BJ (cell line): ENCODE results near the gene PRDM16. TPM values are rescaled to one million over a fixed set of nuclear protein-coding genes. Genes with fewer than 3 reads are reported as not detected.

Experiments used
- CTCF ChIA-PET: fragments of 350-600 bp; formaldehyde crosslinking; extraction: SDS; loops from one replicate; lab custom pipeline; 2021; ENCODE audit warnings: antibody characterized with exemption, inconsistent platforms; lab: Yijun Ruan, JAX
- POLR2A ChIA-PET: fragments of 300-600 bp; sonication (Branson Sonifier 250); formaldehyde crosslinking; extraction: SDS; loops from one replicate; lab custom pipeline; 2021; ENCODE audit warnings: antibody characterized with exemption; lab: Charles Lee
- DNase-seq: peaks from one replicate; pipeline ENCODE4 v3.0.0-alpha.2; 2011; ENCODE audit warnings: low read depth
- H3K27me3 ChIP-seq: 2 replicates; pipeline ENCODE4 v1.6.0; 2011; ENCODE audit warnings: low read length; ENCODE audit not compliant: control insufficient read depth, insufficient read depth
- H3K36me3 ChIP-seq: 2 replicates; pipeline ENCODE4 v1.5.1; 2011; ENCODE audit warnings: low read length; ENCODE audit not compliant: control insufficient read depth, insufficient read depth
- H3K4me3 ChIP-seq: 2 replicates; pipeline ENCODE4 v1.5.1; 2011; ENCODE audit warnings: low read depth, mild to moderate bottlenecking, control low read depth, low read length
- polyA plus RNA-seq: library from polyadenylated mRNA; depleted of rRNA; stranded (reverse); fragments of >200 nt; gene quantifications from 2 replicates; pipeline ENCODE4 v1.2.3, GENCODE V29; 2011
- TF ChIP-seq, protein P1 (sequence below): IDR thresholded peaks from 2 replicates; pipeline ENCODE4 v1.5.1; 2011; ENCODE audit warnings: low read depth, mild to moderate bottlenecking, control low read depth, inconsistent platforms, low read length, moderate library complexity; ENCODE audit not compliant: insufficient read depth

PRDM16 gene
- polyA plus RNA-seq, 1 experiment = 0.02 TPM

DNA sequence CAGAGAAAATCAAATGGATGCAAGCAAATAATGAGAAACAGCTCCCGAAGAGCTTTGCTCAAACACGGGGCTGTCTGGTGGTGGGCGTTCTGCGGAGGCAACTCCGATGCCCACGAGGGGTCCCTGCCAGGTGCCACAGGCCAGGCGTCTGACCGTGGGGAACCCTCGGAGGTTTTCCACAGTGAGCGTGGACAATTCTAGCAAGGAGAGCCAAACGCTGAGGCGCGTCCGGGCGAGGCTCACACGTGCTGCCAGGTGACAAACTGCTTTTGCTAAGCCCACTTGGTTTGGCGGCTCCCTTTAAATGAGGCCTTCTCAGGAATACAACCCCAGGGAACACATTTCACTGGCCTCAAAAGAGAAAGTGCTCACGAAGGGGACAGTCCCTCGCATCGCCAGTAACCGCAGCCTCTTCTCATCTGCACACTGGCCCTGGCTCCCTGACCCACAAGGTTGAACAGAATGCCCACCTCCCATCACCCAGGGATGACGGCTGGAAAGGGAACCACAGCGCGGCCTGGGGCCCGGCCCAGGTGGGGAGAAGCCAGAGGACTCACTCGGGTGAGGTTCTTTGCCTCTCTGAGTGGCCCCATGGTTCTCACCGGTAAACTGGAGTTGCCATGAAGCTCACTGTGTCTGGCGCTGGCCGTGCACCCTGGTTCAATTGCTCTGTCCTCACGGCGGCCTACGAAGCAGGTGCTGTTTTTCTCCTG, 97.4 kb downstream of the PRDM16 start:
- TF ChIP-seq, protein P1, sequence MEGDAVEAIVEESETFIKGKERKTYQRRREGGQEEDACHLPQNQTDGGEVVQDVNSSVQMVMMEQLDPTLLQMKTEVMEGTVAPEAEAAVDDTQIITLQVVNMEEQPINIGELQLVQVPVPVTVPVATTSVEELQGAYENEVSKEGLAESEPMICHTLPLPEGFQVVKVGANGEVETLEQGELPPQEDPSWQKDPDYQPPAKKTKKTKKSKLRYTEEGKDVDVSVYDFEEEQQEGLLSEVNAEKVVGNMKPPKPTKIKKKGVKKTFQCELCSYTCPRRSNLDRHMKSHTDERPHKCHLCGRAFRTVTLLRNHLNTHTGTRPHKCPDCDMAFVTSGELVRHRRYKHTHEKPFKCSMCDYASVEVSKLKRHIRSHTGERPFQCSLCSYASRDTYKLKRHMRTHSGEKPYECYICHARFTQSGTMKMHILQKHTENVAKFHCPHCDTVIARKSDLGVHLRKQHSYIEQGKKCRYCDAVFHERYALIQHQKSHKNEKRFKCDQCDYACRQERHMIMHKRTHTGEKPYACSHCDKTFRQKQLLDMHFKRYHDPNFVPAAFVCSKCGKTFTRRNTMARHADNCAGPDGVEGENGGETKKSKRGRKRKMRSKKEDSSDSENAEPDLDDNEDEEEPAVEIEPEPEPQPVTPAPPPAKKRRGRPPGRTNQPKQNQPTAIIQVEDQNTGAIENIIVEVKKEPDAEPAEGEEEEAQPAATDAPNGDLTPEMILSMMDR = no peak
- ChIA-PET POLR2A (no interaction called here), CTCF (no interaction called here)
- H3K27me3 ChIP-seq = no peaks in the 10 kb centered on the region
- no peak for DNase-seq
- no peak overlapping the region for H3K4me3 ChIP-seq
- H3K36me3 ChIP-seq = no peaks in the 10 kb centered on the region

GRCh38 chr1:3167255-3167654, 98.3 kb downstream of the PRDM16 start:
- Histone ChIP-seq H3K36me3 (no peaks in the 10 kb centered on the region), H3K4me3 (no peak overlapping the region), H3K27me3 (no peaks in the 10 kb centered on the region)
- DNase-seq = no peak
- TF ChIP-seq, protein P1 = no peak
- CTCF ChIA-PET = no interaction called here
- POLR2A ChIA-PET = no interaction called here

DNA sequence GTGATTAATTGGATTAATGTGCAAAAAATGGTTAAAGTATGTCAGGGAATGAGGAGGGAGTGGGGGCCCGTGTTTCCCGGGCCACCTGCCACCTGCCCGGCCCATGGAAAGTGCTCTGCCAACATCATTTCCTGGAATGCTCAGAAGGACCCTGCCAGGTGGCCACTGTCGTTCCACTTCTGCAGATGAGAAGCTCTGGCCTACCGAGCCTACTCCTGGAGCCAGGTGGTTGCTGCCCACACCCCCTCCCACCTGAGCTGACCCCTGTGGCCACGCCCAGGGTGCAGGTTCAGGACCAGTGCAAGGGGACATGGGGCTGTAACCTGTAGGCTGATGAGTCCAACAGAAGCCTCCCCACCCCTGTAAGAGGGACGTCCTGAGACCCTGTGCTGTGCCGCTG, 99.7 kb downstream of the PRDM16 start:
- ChIA-PET POLR2A (no interaction called here), CTCF (no interaction called here)
- no peak for DNase-seq

GRCh38 chr1:3169665-3170356, 100.8 kb downstream of the PRDM16 start:
- POLR2A ChIA-PET = no interaction called here
- CTCF ChIA-PET = no interaction called here
- Histone ChIP-seq H3K27me3 (no peaks in the 10 kb centered on the region), H3K36me3 (no peaks in the 10 kb centered on the region), H3K4me3 (no peak overlapping the region)
- TF ChIP-seq, protein P1 = no peak
- no peak for DNase-seq

More for the DNA sequence above, 99.7 kb downstream of the PRDM16 start:
- Histone ChIP-seq H3K36me3 (no peaks in the 10 kb centered on the region), H3K4me3 (no peak overlapping the region), H3K27me3 (no peaks in the 10 kb centered on the region)
- TF ChIP-seq, protein P1 = no peak

DNA sequence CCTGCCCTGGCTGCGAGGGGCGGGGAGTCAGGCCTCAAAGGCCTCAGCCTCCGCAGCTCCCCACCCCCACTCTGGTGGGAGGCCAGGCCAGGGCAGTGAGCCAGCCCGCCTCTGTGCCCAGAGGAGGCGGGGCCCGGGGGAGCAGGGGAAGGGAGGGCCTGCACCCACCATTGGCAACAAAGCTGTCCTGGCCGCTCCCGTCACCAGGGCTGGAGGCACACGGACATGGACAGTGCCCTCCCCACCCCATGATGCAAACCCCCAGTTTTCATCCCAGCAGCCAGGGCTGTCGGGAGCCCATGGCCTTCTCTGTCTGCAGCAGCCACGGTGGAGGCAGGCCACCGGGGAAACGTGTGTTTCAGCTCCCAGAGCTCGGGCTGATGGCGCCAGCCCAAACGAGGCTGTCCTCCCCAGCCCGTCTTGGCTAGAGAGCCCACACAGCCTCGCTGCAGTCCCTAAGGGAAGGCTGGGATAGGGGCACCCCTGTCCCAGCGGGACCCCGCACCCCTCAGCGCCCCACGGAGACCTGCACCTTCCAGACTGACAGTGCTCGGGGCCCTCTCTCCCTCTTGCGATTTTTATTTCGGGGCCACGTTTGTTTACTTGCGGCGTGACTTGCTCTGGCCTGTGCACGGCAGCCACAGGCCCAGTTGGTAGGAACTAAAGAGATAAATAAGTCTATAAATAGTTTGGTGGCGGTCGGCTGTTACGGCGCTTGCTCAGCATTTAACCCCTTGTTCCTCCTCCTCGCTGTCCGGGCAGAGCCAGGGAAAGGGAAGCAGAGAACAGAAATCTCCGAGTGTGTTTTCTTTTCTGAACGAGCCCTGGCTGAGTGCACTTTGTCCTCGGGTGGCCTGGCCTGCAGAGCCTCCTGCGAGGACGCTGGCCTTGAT, 101.8 kb downstream of the PRDM16 start:
- Histone ChIP-seq H3K4me3 (no peak overlapping the region), H3K36me3 (no peaks in the 10 kb centered on the region), H3K27me3 (no peaks in the 10 kb centered on the region)
- DNase-seq = no peak
- TF ChIP-seq, protein P1 = no peak
- ChIA-PET CTCF (no interaction called here), POLR2A (no interaction called here)
